ENCODE data around the gene PDXK.

GRCh38 chr21:43697758-43698643 lies 20.9 kb upstream of the PDXK start:
- TF ChIP-seq RELA (IDR thresholded peaks at IDR 0.05; ENCODE audit: borderline replicate concordance, partially characterized antibody) = no peak
- TF ChIP-seq CTCF (IDR thresholded peaks at IDR 0.05 in 2 of 3, conservative IDR thresholded peaks at IDR 0.05 in 1 of 3; ENCODE audit: control insufficient read depth in 2 of 3, extremely low read depth in 1 of 3, insufficient read depth in 1 of 3, low read depth in 3 of 3, low read length in 3 of 3) = no peak
- no peak for TF ChIP-seq RAD21 (IDR thresholded peaks at IDR 0.05; ENCODE audit: insufficient read depth, low read depth, low read length)
- TF ChIP-seq POLR2AphosphoS5 (IDR thresholded peaks at IDR 0.05; ENCODE audit: low read length) = no peak
- TF ChIP-seq, protein P1, sequence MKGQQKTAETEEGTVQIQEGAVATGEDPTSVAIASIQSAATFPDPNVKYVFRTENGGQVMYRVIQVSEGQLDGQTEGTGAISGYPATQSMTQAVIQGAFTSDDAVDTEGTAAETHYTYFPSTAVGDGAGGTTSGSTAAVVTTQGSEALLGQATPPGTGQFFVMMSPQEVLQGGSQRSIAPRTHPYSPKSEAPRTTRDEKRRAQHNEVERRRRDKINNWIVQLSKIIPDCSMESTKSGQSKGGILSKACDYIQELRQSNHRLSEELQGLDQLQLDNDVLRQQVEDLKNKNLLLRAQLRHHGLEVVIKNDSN (IDR thresholded peaks at IDR 0.05; ENCODE audit: borderline replicate concordance, extremely low read length, insufficient read depth, low read depth, low read length) = no peak
- no peak for TF ChIP-seq E4F1 (IDR thresholded peaks at IDR 0.05; ENCODE audit: borderline replicate concordance, partially characterized antibody)
- TF ChIP-seq REST (IDR thresholded peaks at IDR 0.05; ENCODE audit: low read depth, low read length) = no peak
- no peak for TF ChIP-seq CREM (IDR thresholded peaks at IDR 0.05; ENCODE audit: low read depth)
- no peak for TF ChIP-seq POLR2A (IDR thresholded peaks at IDR 0.05; ENCODE audit: low read depth, low read length)
- TF ChIP-seq EP300 (IDR thresholded peaks at IDR 0.05; ENCODE audit: borderline replicate concordance in 1 of 2, control insufficient read depth in 1 of 2, low read depth in 2 of 2, low read length in 2 of 2) = no peak
- no peak for TF ChIP-seq SMC3 (IDR thresholded peaks at IDR 0.05; ENCODE audit: borderline replicate concordance, low read length)
- no peak for TF ChIP-seq ATF7 (IDR thresholded peaks at IDR 0.05; ENCODE audit: low read depth)

Measured in GM12878 (cell line).